ENCODE measurements around the gene C17orf100. TPM values are rescaled to one million over a fixed set of nuclear protein-coding genes. Genes with fewer than 3 reads are reported as not detected.

The C17orf100 gene
- total RNA-seq, 1 donor from 2014 or later, result 3.8 TPM

DNA sequence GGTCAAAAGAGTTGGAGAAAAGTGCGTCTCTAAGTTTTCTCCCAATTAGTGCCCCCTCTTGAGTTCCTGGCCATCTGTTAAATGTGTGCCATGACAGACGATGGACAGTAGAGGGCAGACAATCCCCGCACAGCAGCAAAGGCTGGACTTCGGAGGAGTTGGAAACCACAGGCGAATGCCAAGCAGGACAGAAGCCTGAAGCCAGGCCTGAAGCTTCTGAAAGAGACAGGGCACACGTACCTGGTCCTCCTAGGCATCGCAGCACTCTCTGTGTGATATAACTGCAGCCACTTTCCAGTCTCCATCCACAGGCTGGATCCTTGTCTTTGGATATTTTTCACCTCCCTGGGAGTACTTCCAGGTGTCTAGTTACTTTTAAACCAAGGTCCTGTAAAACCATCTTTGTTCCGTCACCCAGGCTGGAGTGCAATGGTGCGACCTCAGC, 14.5 kb downstream of the C17orf100 start:
- Mint-ChIP-seq H3K27me3 (ENCODE audit: unreplicated experiment) (peaks cover 3% of the 10 kb centered on the region), H3K27ac (ENCODE audit: unreplicated experiment) (no peak overlapping the region), H3K36me3 (ENCODE audit: low read depth, unreplicated experiment) (no peaks in the 10 kb centered on the region), H3K9me3 (ENCODE audit: unreplicated experiment) (no peaks in the 10 kb centered on the region), H3K4me1 (ENCODE audit: unreplicated experiment) (peaks cover 9% of the 10 kb centered on the region), H3K4me3 (ENCODE audit: unreplicated experiment) (no peak overlapping the region)
- TF ChIP-seq, protein P1, sequence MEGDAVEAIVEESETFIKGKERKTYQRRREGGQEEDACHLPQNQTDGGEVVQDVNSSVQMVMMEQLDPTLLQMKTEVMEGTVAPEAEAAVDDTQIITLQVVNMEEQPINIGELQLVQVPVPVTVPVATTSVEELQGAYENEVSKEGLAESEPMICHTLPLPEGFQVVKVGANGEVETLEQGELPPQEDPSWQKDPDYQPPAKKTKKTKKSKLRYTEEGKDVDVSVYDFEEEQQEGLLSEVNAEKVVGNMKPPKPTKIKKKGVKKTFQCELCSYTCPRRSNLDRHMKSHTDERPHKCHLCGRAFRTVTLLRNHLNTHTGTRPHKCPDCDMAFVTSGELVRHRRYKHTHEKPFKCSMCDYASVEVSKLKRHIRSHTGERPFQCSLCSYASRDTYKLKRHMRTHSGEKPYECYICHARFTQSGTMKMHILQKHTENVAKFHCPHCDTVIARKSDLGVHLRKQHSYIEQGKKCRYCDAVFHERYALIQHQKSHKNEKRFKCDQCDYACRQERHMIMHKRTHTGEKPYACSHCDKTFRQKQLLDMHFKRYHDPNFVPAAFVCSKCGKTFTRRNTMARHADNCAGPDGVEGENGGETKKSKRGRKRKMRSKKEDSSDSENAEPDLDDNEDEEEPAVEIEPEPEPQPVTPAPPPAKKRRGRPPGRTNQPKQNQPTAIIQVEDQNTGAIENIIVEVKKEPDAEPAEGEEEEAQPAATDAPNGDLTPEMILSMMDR (IDR thresholded peaks at IDR 0.05; ENCODE audit: unreplicated experiment), result peak; percentile 81
- DNase-seq (ENCODE audit: low spot score), result peak; percentile 79

DNA sequence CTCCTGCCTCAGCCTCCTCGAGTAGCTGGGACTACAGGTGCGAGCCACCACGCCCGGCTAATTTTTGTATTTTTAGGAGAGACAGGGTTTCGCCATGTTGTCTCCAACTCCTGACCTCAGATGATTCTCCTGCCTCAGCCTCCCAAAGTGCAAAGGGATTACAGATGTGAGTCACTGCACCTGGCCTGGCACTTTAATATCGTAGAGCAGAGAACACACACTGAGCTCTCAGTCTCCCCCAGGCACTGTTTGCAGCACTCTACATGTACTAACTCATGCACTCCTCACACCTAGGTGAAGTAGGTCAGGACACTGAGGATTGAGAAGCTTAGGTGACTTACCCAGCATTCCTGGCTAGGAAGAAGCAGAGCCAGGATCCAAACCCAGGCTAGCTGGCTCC, 15.0 kb downstream of the C17orf100 start:
- H3K4me1 Mint-ChIP-seq (ENCODE audit: unreplicated experiment), result peaks cover 9% of the 10 kb centered on the region
- no peaks in the 10 kb centered on the region for H3K9me3 Mint-ChIP-seq (ENCODE audit: unreplicated experiment)
- no peak overlapping the region for H3K27ac Mint-ChIP-seq (ENCODE audit: unreplicated experiment)
- peaks cover 3% of the 10 kb centered on the region for H3K27me3 Mint-ChIP-seq (ENCODE audit: unreplicated experiment)
- H3K4me3 Mint-ChIP-seq (ENCODE audit: unreplicated experiment), result no peak overlapping the region
- TF ChIP-seq, protein P1 (IDR thresholded peaks at IDR 0.05; ENCODE audit: unreplicated experiment), result no peak
- DNase-seq (ENCODE audit: low spot score), result no peak
- no peaks in the 10 kb centered on the region for H3K36me3 Mint-ChIP-seq (ENCODE audit: low read depth, unreplicated experiment)

DNA sequence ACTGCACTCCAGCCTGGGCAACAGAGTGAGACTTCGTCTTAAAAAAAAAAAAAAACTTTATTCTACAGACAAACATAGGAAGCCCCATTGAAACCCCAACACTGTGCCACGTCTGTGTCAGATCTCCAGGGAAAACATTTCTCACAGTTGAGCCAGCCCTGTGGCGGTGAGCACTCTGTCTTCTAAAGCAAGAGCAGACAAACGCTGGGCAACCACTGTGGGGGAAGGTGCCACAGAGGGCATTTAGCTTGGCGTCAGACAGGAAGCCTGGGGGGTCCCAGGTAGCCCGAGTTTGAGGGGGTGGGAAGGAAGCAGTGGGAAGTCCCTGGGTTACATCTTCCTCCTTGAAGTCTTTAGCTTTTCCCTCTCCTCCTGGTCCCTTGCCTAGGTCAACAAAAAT, 16.0 kb downstream of the C17orf100 start:
- H3K36me3 Mint-ChIP-seq (ENCODE audit: low read depth, unreplicated experiment), result no peaks in the 10 kb centered on the region
- H3K4me3 Mint-ChIP-seq (ENCODE audit: unreplicated experiment), result no peak overlapping the region
- TF ChIP-seq, protein P1 (IDR thresholded peaks at IDR 0.05; ENCODE audit: unreplicated experiment), result no peak
- no peaks in the 10 kb centered on the region for H3K9me3 Mint-ChIP-seq (ENCODE audit: unreplicated experiment)
- no peak for DNase-seq (ENCODE audit: low spot score)
- H3K27me3 Mint-ChIP-seq (ENCODE audit: unreplicated experiment), result peaks cover 3% of the 10 kb centered on the region
- no peak overlapping the region for H3K27ac Mint-ChIP-seq (ENCODE audit: unreplicated experiment)
- H3K4me1 Mint-ChIP-seq (ENCODE audit: unreplicated experiment), result peaks cover 9% of the 10 kb centered on the region

DNA sequence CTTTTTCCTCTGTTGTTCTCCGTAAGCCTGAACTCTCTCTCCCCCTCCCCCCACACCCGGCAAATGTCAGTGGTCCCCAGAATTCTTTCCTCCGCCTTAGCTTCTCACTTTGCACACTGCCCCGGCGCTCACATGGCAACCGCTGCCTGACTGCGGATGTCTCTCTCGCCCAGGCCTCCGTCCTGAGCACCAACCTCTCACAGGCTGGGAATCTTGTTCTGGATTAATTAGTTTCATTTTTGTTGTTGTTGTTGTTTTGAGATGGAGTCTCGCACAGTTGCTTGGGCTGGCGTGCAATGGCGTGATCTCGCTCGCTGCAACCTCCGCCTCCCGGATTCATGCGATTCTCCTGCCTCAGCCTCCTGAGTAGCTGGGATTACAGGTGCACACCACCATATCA, 16.7 kb downstream of the C17orf100 start:
- no peaks in the 10 kb centered on the region for H3K36me3 Mint-ChIP-seq (ENCODE audit: low read depth, unreplicated experiment)
- no peak overlapping the region for H3K27ac Mint-ChIP-seq (ENCODE audit: unreplicated experiment)
- H3K4me3 Mint-ChIP-seq (ENCODE audit: unreplicated experiment), result no peak overlapping the region
- no peaks in the 10 kb centered on the region for H3K9me3 Mint-ChIP-seq (ENCODE audit: unreplicated experiment)
- no peak for DNase-seq (ENCODE audit: low spot score)
- TF ChIP-seq, protein P1 (IDR thresholded peaks at IDR 0.05; ENCODE audit: unreplicated experiment), result no peak
- H3K27me3 Mint-ChIP-seq (ENCODE audit: unreplicated experiment), result peaks cover 3% of the 10 kb centered on the region
- peaks cover 9% of the 10 kb centered on the region for H3K4me1 Mint-ChIP-seq (ENCODE audit: unreplicated experiment)

DNA sequence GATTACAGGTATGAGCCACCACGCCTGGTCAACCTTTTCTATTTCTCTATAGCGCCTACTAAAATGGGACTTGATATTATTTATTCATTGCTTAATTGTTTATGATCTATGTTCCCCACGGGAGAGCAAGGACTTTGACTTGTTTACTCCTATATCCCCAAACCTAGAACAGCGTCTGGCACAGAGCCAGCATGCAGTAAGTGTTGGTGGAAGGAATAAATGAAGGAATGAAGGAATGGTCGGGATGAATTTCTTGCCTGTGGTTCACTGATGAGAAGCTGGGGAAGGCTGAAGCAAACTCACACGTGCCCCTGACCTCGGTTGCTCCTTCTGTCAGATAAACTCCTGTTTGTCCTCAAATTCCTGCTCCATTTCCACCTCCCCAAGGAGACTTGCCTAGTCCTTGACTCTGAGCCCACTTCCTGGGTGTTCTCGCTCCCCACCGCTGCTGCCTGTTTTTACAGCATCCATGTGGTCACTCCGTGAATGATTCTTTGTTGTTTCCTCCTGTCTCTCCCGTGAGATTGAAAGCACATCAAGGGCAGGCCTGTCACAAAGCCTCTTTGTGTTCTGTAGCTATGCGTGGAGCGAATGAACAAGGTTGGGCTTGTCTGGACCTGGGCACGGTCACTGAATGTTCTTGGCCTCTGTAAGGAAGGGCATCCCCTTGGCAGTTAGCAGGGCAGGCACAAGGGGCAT, 17.3 kb downstream of the C17orf100 start:
- no peaks in the 10 kb centered on the region for H3K36me3 Mint-ChIP-seq (ENCODE audit: low read depth, unreplicated experiment)
- peaks cover 9% of the 10 kb centered on the region for H3K4me1 Mint-ChIP-seq (ENCODE audit: unreplicated experiment)
- peaks cover 3% of the 10 kb centered on the region for H3K27me3 Mint-ChIP-seq (ENCODE audit: unreplicated experiment)
- no peaks in the 10 kb centered on the region for H3K9me3 Mint-ChIP-seq (ENCODE audit: unreplicated experiment)
- no peak for DNase-seq (ENCODE audit: low spot score)
- no peak overlapping the region for H3K4me3 Mint-ChIP-seq (ENCODE audit: unreplicated experiment)
- TF ChIP-seq, protein P1 (IDR thresholded peaks at IDR 0.05; ENCODE audit: unreplicated experiment), result no peak
- no peak overlapping the region for H3K27ac Mint-ChIP-seq (ENCODE audit: unreplicated experiment)

Measured in endothelial cell (in vitro differentiated cells).